ENCODE data around the gene GPC5.
"Not testable (repeated sequence)": the region's sequence is repeated elsewhere in the genome, so short reads cannot be mapped to it uniquely, and the experiment has no call there.

GRCh38 chr13:91798338-91798737, 399.9 kb downstream of the GPC5 start:
- TF ChIP-seq EZH2 (IDR thresholded peaks at IDR 0.05; ENCODE audit: borderline replicate concordance, low read length); CTCF (IDR thresholded peaks at IDR 0.05; ENCODE audit: low read length): not testable (repeated sequence)

All from OCI-LY1 (cell line).